Upper lobe of left lung (tissue), 6 donors: ENCODE data around the gene COL18A1. TPM values are rescaled to one million over a fixed set of nuclear protein-coding genes. Genes with fewer than 3 reads are reported as not detected.

Experiments
- ATAC-seq, 2 donors: fragments of 200-7000 bp; cut with Tn5 transposase; one replicate each; pipeline ENCODE4 v1.9.1; 2022; ENCODE audit warnings: mild to moderate bottlenecking in 2 of 2, moderate library complexity in 2 of 2; ENCODE audit not compliant: low FRiP score in 2 of 2
- DNase-seq, 2 donors: peaks; one replicate each; pipeline ENCODE4 v3.0.0-alpha.2; 2019 to 2020
- H3K27ac ChIP-seq, 4 donors: fragments of 200-600 bp; sonication (generic); one replicate each; pipeline ENCODE4 v1.5.1; 2016 to 2019
- H3K27me3 ChIP-seq, 4 donors: fragments of 200-600 bp; sonication (generic); one replicate each; pipeline ENCODE4 v1.5.1; 2017 to 2019
- H3K36me3 ChIP-seq, 4 donors: fragments of 200-600 bp; sonication (generic); one replicate each; pipeline ENCODE4 v1.5.1; 2016 to 2019
- H3K4me1 ChIP-seq, 4 donors: fragments of 200-600 bp; sonication (generic); one replicate each; pipeline ENCODE4 v1.5.1; 2018 to 2019
- H3K4me3 ChIP-seq, 4 donors: fragments of 200-600 bp; sonication (generic); one replicate each; pipeline ENCODE4 v1.5.1; 2017 to 2019; ENCODE audit warnings: mild to moderate bottlenecking in 2 of 4, moderate library complexity in 1 of 4
- H3K9me3 ChIP-seq, 4 donors: fragments of 200-600 bp; sonication (generic); one replicate each; pipeline ENCODE4 v1.5.1; 2018 to 2019
- CTCF ChIP-seq, 6 experiments: fragments of 450-650 bp in 4 of 6; fragments of 200-600 bp in 2 of 6; sonication (generic) in 2 of 6; IDR thresholded peaks; one replicate each; pipeline ENCODE4 v1.5.1; 2016 to 2019; ENCODE audit warnings: antibody characterized with exemption in 6 of 6
- EP300 ChIP-seq, 4 donors: sonication (generic); formaldehyde crosslinking; IDR thresholded peaks; one replicate each; pipeline ENCODE4 v1.5.1; 2017; ENCODE audit warnings: antibody characterized with exemption in 4 of 4, control low read depth in 2 of 4
- POLR2A ChIP-seq, 4 donors: fragments of 450-650 bp; IDR thresholded peaks; one replicate each; pipeline ENCODE4 v1.5.1; 2016 to 2017; ENCODE audit warnings: antibody characterized with exemption in 4 of 4, mild to moderate bottlenecking in 2 of 4
- POLR2AphosphoS5 ChIP-seq, 2 donors: sonication (generic); formaldehyde crosslinking; IDR thresholded peaks; one replicate each; pipeline ENCODE4 v1.5.1; 2017; ENCODE audit warnings: antibody characterized with exemption in 2 of 2
- WGBS, 2 donors: methylation state at CpG; one replicate each; pipeline ENCODE4 v1.1.5; 2017 to 2018; 5-methylcytosine and 5-hydroxymethylcytosine counted together
- total RNA-seq, 6 donors: library from RNA; depleted of rRNA in 4 of 6; stranded (reverse); fragments of >200 nt in 4 of 6; gene quantifications; one replicate each; pipeline versions ENCODE4 v1.1.0 to v1.2.1, GENCODE V29; 2016 to 2021
- donor health status: DM: no; HTN: no; CAD: no; lungs with moderate emphysema.
- donor health status: DM: no; HTN: yes; CAD: no; lungs with severe emphysema.

COL18A1 gene
- total RNA-seq, 6 donors from 2014 or later, result 34.5 to 138 (median 70.5) TPM

DNA sequence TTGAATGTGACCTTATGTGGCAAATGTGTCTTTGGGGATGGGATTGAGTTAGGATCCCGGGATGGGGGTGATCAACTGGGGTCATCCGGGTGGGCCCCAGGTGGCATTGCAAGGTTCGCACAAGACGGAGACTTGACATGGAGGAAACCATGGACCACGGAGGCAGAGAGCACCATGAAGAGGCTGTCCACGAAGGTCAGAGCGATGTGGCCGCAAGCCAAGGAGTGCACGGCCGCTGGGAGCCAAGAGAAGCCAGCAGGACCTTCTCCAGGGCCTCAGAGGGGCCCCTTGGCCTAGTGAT is 22.3 kb upstream of the COL18A1 start:
- 86 to 94% methylated on average over 10 of the region's 10 CpGs for WGBS, 2 donors
- H3K27ac ChIP-seq, result no peak overlapping the region
- H3K9me3 ChIP-seq, result no peaks in the 10 kb centered on the region
- DNase-seq (peak in 1 of 2 donors; percentile 37), ATAC-seq (no peak)
- no peak for TF ChIP-seq POLR2A (IDR thresholded peaks at IDR 0.05)
- no peaks in the 10 kb centered on the region for H3K27me3 ChIP-seq
- H3K4me3 ChIP-seq, result no peak overlapping the region
- peaks cover 13 to 14% (median 14%) of the 10 kb centered on the region in 4 donors for H3K4me1 ChIP-seq
- H3K36me3 ChIP-seq, result no peaks in the 10 kb centered on the region

- no peaks in the 10 kb centered on the region for H3K27me3 ChIP-seq
- ATAC-seq (no peak), DNase-seq (peak in 1 of 2 donors; percentile 56)
- H3K4me3 ChIP-seq, result no peak overlapping the region
- H3K4me1 ChIP-seq, result peaks cover 13 to 15% (median 14%) of the 10 kb centered on the region in 4 donors
- no peaks in the 10 kb centered on the region for H3K9me3 ChIP-seq
- no peaks in the 10 kb centered on the region for H3K36me3 ChIP-seq
- TF ChIP-seq POLR2AphosphoS5 (IDR thresholded peaks at IDR 0.05) (no peak), POLR2A (IDR thresholded peaks at IDR 0.05) (no peak), EP300 (IDR thresholded peaks at IDR 0.05) (no peak), CTCF (IDR thresholded peaks at IDR 0.05) (no peak)
- WGBS, 2 donors, result 72 to 78% methylated on average over 9 to 11 of the region's 11 CpGs
- no peak overlapping the region for H3K27ac ChIP-seq
Observed at GRCh38 chr21:45383111-45383614, 21.8 kb upstream of the COL18A1 start.

DNA sequence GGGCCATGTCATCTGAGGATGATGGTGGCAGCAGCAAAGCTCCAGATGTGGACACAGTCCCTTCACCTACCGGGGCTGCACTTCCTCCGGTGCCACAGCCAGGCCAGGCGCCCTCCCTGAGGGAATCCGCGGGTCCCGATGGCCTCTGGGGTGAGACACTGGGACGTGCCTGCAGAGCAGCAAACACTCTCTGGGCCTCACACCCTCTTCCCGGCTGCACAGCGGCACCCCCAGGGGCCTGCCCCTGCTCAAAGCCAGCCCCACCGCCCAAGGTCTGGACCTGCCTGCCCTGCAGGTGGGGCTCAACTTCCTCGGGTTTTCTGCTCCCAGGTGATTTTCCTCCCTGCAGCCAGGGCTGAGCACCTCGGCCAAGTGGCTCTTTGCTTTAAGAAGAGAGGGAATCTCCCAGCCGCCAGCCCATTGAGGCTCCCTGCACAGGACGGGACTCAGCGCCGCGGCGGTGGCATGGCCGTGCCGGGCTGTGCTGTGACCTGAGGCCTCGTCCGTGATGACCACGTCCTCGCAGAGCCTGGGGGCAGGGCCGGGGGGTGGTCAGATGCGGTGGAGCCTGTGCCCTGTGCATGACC is 21.3 kb upstream of the COL18A1 start:
- DNase-seq, result peak in 1 of 2 donors; percentile 79

DNA sequence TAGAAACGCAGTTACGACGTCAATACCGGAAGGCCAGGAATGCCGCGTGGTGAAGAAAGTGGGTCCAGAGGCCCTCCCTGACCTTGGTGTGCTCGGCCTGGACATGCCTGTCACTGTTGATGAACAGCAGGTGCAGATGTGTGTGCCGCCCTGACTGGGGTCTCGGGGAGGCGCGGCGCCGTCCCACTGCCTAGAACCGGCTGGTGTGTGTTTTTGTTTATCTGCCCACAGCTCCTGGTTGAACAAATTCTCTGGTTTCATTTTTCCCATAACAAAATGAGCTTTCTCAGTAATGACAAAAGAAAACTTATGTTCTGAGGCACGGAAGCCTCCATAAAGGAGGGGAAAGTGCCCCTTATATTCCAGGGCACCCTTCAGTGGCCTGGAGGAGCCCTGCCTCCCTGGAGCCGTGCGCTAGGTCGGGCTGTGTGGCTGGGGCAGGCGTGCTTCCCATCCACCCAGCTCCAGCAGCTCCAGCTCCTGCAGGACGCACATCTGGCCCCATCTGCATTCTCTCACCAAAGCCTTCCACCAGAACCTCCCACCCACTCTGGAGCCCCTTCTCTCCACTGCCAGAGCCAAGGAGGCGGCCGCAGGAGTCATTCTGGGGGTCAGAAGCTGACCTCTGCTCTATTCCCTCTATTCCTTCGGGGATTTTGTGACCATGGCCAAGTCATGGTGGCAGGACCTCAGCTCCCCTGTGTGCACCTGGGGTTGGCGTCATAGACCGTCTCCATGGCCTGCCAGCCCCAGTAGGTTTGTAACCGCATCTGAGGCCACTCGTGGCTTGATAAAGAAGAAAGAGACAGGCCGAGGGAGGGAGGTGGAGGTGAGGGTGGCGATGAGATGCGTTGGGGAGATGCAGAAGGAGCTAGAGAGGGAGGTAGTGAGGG is 20.1 kb upstream of the COL18A1 start:
- DNase-seq (peak in 1 of 2 donors; percentile 81), ATAC-seq (no peak)
- no peak overlapping the region for H3K4me3 ChIP-seq
- no peaks in the 10 kb centered on the region for H3K36me3 ChIP-seq
- no peak for TF ChIP-seq POLR2A (IDR thresholded peaks at IDR 0.05)
- no peak for TF ChIP-seq CTCF (IDR thresholded peaks at IDR 0.05)
- TF ChIP-seq EP300 (IDR thresholded peaks at IDR 0.05), result no peak
- TF ChIP-seq POLR2AphosphoS5 (IDR thresholded peaks at IDR 0.05), result no peak
- no peaks in the 10 kb centered on the region for H3K9me3 ChIP-seq
- H3K4me1 ChIP-seq, result peaks cover 13 to 15% (median 14%) of the 10 kb centered on the region in 4 donors
- 86 to 88% methylated on average over 26 to 30 of the region's 30 CpGs for WGBS, 2 donors
- H3K27ac ChIP-seq, result no peak overlapping the region
- H3K27me3 ChIP-seq, result no peaks in the 10 kb centered on the region

More for the DNA sequence above, 21.3 kb upstream of the COL18A1 start:
- Histone ChIP-seq H3K9me3 (no peaks in the 10 kb centered on the region), H3K27me3 (no peaks in the 10 kb centered on the region), H3K27ac (no peak overlapping the region), H3K4me3 (no peak overlapping the region), H3K4me1 (peaks cover 13 to 15% (median 14%) of the 10 kb centered on the region in 4 donors), H3K36me3 (no peaks in the 10 kb centered on the region)
- TF ChIP-seq EP300 (IDR thresholded peaks at IDR 0.05) (no peak), CTCF (IDR thresholded peaks at IDR 0.05) (no peak), POLR2AphosphoS5 (IDR thresholded peaks at IDR 0.05) (no peak), POLR2A (IDR thresholded peaks at IDR 0.05) (no peak)
- WGBS, 2 donors, result 68 to 72% methylated on average over 5 to 21 of the region's 26 CpGs
- ATAC-seq, result no peak

GRCh38 chr21:45385549-45386050 is 19.4 kb upstream of the COL18A1 start:
- no peak for ATAC-seq
- Histone ChIP-seq H3K9me3 (no peaks in the 10 kb centered on the region), H3K27me3 (no peaks in the 10 kb centered on the region), H3K27ac (no peak overlapping the region), H3K36me3 (no peaks in the 10 kb centered on the region), H3K4me3 (no peak overlapping the region), H3K4me1 (peaks cover 13 to 15% (median 14%) of the 10 kb centered on the region in 4 donors)
- peak in 1 of 2 donors; percentile 66 for DNase-seq
- WGBS, 2 donors, result 82 to 91% methylated on average over 9 to 21 of the region's 21 CpGs
- TF ChIP-seq POLR2AphosphoS5 (IDR thresholded peaks at IDR 0.05) (no peak), POLR2A (IDR thresholded peaks at IDR 0.05) (no peak), EP300 (IDR thresholded peaks at IDR 0.05) (no peak)
